Type B pancreatic cell (in vitro differentiated cells): ENCODE data around the gene C20orf173. TPM values are rescaled to one million over a fixed set of nuclear protein-coding genes. Genes with fewer than 3 reads are reported as not detected.
A peak's percentile ranks its signal among the peaks of the same experiment; 100 is the strongest.

Source experiments
- DNase-seq: peaks from one replicate; pipeline ENCODE4 v3.0.0; 2021; ENCODE audit warnings: mixed read lengths; ENCODE audit not compliant: unreplicated experiment; ENCODE audit errors: extremely low spot score
- H3K27ac Mint-ChIP-seq: 2 replicates; pipeline ENCODE4 v1.8.0; 2021; ENCODE audit warnings: mild to moderate bottlenecking, mixed read lengths
- H3K27me3 Mint-ChIP-seq: 2 replicates; pipeline ENCODE4 v1.8.0; 2021; ENCODE audit warnings: mixed read lengths
- H3K36me3 Mint-ChIP-seq: 2 replicates; pipeline ENCODE4 v1.8.0; 2021; ENCODE audit warnings: mixed read lengths
- H3K4me1 Mint-ChIP-seq: one replicate; pipeline ENCODE4 v1.8.0; 2021; ENCODE audit warnings: mixed read lengths; ENCODE audit not compliant: unreplicated experiment
- H3K4me3 Mint-ChIP-seq: 2 replicates; pipeline ENCODE4 v1.8.0; 2021; ENCODE audit warnings: mild to moderate bottlenecking, mixed read lengths
- H3K9me3 Mint-ChIP-seq: 2 replicates; pipeline ENCODE4 v1.8.0; 2021; ENCODE audit warnings: mixed read lengths
- CTCF ChIP-seq: fragments of 200-600 bp; sonication (generic); conservative IDR thresholded peaks from 2 replicates; pipeline ENCODE4 v1.5.0; 2021; ENCODE audit warnings: antibody characterized with exemption, mild to moderate bottlenecking
- total RNA-seq: library from RNA; stranded (reverse); gene quantifications from 2 replicates; pipeline ENCODE4 v1.2.1, GENCODE V29; 2021; ENCODE audit warnings: low replicate concordance

The C20orf173 gene
- total RNA-seq, 1 donor from 2014 or later, result not detected

GRCh38 chr20:35571555-35571954, 42.1 kb upstream of the C20orf173 start:
- Mint-ChIP-seq H3K27ac (peak overlapping the region; percentile 3), H3K27me3 (no peaks in the 10 kb centered on the region), H3K9me3 (peaks cover 5% of the 10 kb centered on the region), H3K36me3 (no peaks in the 10 kb centered on the region), H3K4me3 (no peak overlapping the region), H3K4me1 (no peaks in the 10 kb centered on the region)
- DNase-seq, result no peak
- TF ChIP-seq CTCF, result no peak

GRCh38 chr20:35568645-35569044, 39.2 kb upstream of the C20orf173 start:
- Mint-ChIP-seq H3K4me1 (no peaks in the 10 kb centered on the region), H3K4me3 (no peak overlapping the region), H3K36me3 (no peaks in the 10 kb centered on the region), H3K27ac (no peak overlapping the region), H3K9me3 (no peaks in the 10 kb centered on the region), H3K27me3 (no peaks in the 10 kb centered on the region)
- TF ChIP-seq CTCF, result peak; percentile 47
- DNase-seq, result no peak

GRCh38 chr20:35564905-35565304, 35.5 kb upstream of the C20orf173 start:
- H3K36me3 Mint-ChIP-seq, result no peaks in the 10 kb centered on the region
- no peak for DNase-seq
- no peak for TF ChIP-seq CTCF
- H3K4me1 Mint-ChIP-seq, result no peaks in the 10 kb centered on the region
- H3K27ac Mint-ChIP-seq, result no peak overlapping the region
- H3K4me3 Mint-ChIP-seq, result no peak overlapping the region
- no peaks in the 10 kb centered on the region for H3K27me3 Mint-ChIP-seq
- no peaks in the 10 kb centered on the region for H3K9me3 Mint-ChIP-seq

GRCh38 chr20:35563834-35564233, 34.4 kb upstream of the C20orf173 start:
- H3K4me3 Mint-ChIP-seq, result no peak overlapping the region
- H3K9me3 Mint-ChIP-seq, result no peaks in the 10 kb centered on the region
- H3K36me3 Mint-ChIP-seq, result peaks cover under 1% of the 10 kb centered on the region
- no peaks in the 10 kb centered on the region for H3K27me3 Mint-ChIP-seq
- H3K4me1 Mint-ChIP-seq, result no peaks in the 10 kb centered on the region
- no peak for DNase-seq
- H3K27ac Mint-ChIP-seq, result no peak overlapping the region
- TF ChIP-seq CTCF, result no peak

GRCh38 chr20:35562541-35563110, 33.2 kb upstream of the C20orf173 start:
- peaks cover 9% of the 10 kb centered on the region for H3K36me3 Mint-ChIP-seq
- H3K27me3 Mint-ChIP-seq, result no peaks in the 10 kb centered on the region
- TF ChIP-seq CTCF, result no peak
- no peak for DNase-seq
- no peaks in the 10 kb centered on the region for H3K9me3 Mint-ChIP-seq
- H3K4me1 Mint-ChIP-seq, result no peaks in the 10 kb centered on the region
- H3K4me3 Mint-ChIP-seq, result no peak overlapping the region
- no peak overlapping the region for H3K27ac Mint-ChIP-seq

GRCh38 chr20:35561671-35562070, 32.2 kb upstream of the C20orf173 start:
- no peak for TF ChIP-seq CTCF
- H3K9me3 Mint-ChIP-seq, result no peaks in the 10 kb centered on the region
- no peaks in the 10 kb centered on the region for H3K27me3 Mint-ChIP-seq
- H3K36me3 Mint-ChIP-seq, result peaks cover 9% of the 10 kb centered on the region
- H3K4me1 Mint-ChIP-seq, result no peaks in the 10 kb centered on the region
- H3K4me3 Mint-ChIP-seq, result no peak overlapping the region
- no peak overlapping the region for H3K27ac Mint-ChIP-seq
- no peak for DNase-seq
